SK-N-SH treated with all-trans-retinoic acid at 6 μM for 48 hours (cell line): Measurements from ENCODE around the gene SMC4.

Experiments
- PATZ1 ChIP-seq: fragments of 250-450 bp; sonication (Bioruptor Pico); IDR thresholded peaks from 2 replicates; pipeline ENCODE4 v1.8.0; 2020; ENCODE audit warnings: mild to moderate bottlenecking, moderate library complexity, borderline replicate concordance
- TOX ChIP-seq: fragments of 250-450 bp; sonication (Bioruptor Pico); IDR thresholded peaks from 2 replicates; pipeline ENCODE4 v1.8.0; 2021; ENCODE audit warnings: mild to moderate bottlenecking, moderate library complexity, borderline replicate concordance

- TF ChIP-seq TOX (no peak), PATZ1 (CRISPR knock-in tag) (no peak)
Measured at GRCh38 chr3:160403796-160404470, 4.5 kb downstream of the SMC4 start.
